GM13976 (cell line): Measurements from ENCODE around the gene ANKRD34B.

Experiments used
- DNase-seq: peaks from one replicate; pipeline ENCODE4 v3.0.0; 2012; ENCODE audit warnings: low spot score
- CTCF ChIP-seq: IDR thresholded peaks from 2 replicates; pipeline ENCODE4 v1.5.1; 2012; ENCODE audit warnings: borderline replicate concordance, mild to moderate bottlenecking; ENCODE audit not compliant: insufficient read depth; ENCODE audit errors: extremely low read depth, missing control alignments, control extremely low read depth
- in situ Hi-C: fragments of 300-500 bp; cut with MboI; formaldehyde crosslinking; loops from one replicate; pipeline ENCODE4 v1.12.0; 2022; ENCODE audit warnings: low sequenced_read_pairs, mixed read lengths, inconsistent platforms; ENCODE audit not compliant: unreplicated experiment

Gene ANKRD34B

GRCh38 chr5:80569961-80570786, at the start of gene ANKRD34B:
ANKRD34B (minus strand) TSS chr5:80570280; CDS start chr5:80560019, 10,261 bp downstream.
- no peak for TF ChIP-seq CTCF
- in situ Hi-C loops = no loop called here
- peak; percentile 68 for DNase-seq

- no peak for TF ChIP-seq CTCF
- no peak for DNase-seq
- in situ Hi-C loops = no loop called here
These were observed 49.0 kb upstream of the ANKRD34B start for GRCh38 chr5:80619086-80619485.

GRCh38 chr5:80618438-80618837, 48.4 kb upstream of the ANKRD34B start:
- no peak for TF ChIP-seq CTCF
- DNase-seq = no peak
- in situ Hi-C loops = no loop called here

- in situ Hi-C loops = no loop called here
- no peak for TF ChIP-seq CTCF
- DNase-seq = no peak
These were observed 45.3 kb upstream of the ANKRD34B start for GRCh38 chr5:80615266-80615914.

GRCh38 chr5:80609692-80610091, 39.6 kb upstream of the ANKRD34B start:
- in situ Hi-C loops = no loop called here
- no peak for DNase-seq
- no peak for TF ChIP-seq CTCF

- DNase-seq = no peak
- no peak for TF ChIP-seq CTCF
- in situ Hi-C loops = no loop called here
These were observed 38.7 kb upstream of the ANKRD34B start for GRCh38 chr5:80608731-80609130.

- peak; percentile 49 for DNase-seq
- no peak for TF ChIP-seq CTCF
- in situ Hi-C loops = no loop called here
These were observed 37.8 kb upstream of the ANKRD34B start for GRCh38 chr5:80607832-80608231.
